HG02678 (cell line): ENCODE measurements around the gene CCSER1.
"Not testable (repeated sequence)": the region's sequence is repeated elsewhere in the genome, so short reads cannot be mapped to it uniquely, and the experiment has no call there.

Experiments used
- ATAC-seq: cut with Tn5 transposase; IDR thresholded peaks from one replicate; pipeline ENCODE4 v1.9.1; 2021; ENCODE audit warnings: mild to moderate bottlenecking, moderate library complexity; ENCODE audit not compliant: unreplicated experiment

The CCSER1 gene

GRCh38 chr4:91317434-91317833 is 1190.2 kb downstream of the CCSER1 start:
- no peak for ATAC-seq

GRCh38 chr4:91319556-91320268 is 1192.5 kb downstream of the CCSER1 start:
- no peak for ATAC-seq

DNA sequence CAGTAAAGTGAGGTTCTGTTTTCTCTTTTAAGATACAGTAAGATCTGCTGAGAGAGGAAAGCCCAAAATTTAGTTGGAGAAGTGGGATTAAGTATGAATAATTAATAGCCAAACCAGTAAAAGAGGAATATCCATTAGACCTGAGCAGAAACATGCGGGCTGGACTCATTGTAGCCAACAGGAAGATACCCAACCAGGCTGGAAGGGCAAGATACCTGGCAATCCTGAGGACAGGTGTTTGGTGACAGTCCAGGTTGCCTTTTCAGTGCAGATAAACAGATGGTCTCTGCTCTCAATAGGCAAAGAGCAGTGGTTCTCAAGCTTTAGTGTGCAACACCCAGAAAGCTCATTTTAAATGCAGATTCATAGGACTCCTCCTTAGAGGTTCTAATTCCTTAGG is 1195.8 kb downstream of the CCSER1 start:
- ATAC-seq, result no peak

- ATAC-seq, result no peak
Observed at GRCh38 chr4:91325495-91325894, 1198.3 kb downstream of the CCSER1 start.

- not testable (repeated sequence) for ATAC-seq
Observed at GRCh38 chr4:91326167-91326566, 1199.0 kb downstream of the CCSER1 start.

- ATAC-seq, result no peak
Observed at GRCh38 chr4:91330555-91331137, 1203.5 kb downstream of the CCSER1 start.

GRCh38 chr4:91340822-91341221 is 1213.6 kb downstream of the CCSER1 start:
- no peak for ATAC-seq

- peak; percentile 56 for ATAC-seq
Observed at GRCh38 chr4:91345632-91346031, 1218.4 kb downstream of the CCSER1 start.

DNA sequence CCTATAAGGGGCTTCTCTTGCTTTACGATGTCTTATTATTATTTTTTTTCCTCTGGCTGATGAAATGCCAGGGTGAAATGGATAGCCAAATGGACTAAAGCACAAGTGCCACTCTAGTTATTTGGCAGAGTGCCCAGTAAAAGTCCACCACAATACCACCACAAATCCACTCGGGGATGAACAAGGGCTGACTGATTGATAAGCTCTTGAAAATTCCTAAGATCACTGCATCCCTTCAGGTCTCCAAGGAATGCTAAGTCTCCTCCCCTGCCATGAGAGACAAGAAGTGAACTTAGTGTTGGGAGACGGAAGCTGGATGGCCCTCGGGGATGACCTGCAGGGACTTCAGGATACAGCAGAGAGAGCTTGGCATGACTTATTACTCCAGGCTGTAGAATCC is 1229.3 kb downstream of the CCSER1 start:
- ATAC-seq, result not testable (repeated sequence)

GRCh38 chr4:91358016-91358415 is 1230.8 kb downstream of the CCSER1 start:
- ATAC-seq, result peak; percentile 87

GRCh38 chr4:91358621-91359020 is 1231.4 kb downstream of the CCSER1 start:
- not testable (repeated sequence) for ATAC-seq

DNA sequence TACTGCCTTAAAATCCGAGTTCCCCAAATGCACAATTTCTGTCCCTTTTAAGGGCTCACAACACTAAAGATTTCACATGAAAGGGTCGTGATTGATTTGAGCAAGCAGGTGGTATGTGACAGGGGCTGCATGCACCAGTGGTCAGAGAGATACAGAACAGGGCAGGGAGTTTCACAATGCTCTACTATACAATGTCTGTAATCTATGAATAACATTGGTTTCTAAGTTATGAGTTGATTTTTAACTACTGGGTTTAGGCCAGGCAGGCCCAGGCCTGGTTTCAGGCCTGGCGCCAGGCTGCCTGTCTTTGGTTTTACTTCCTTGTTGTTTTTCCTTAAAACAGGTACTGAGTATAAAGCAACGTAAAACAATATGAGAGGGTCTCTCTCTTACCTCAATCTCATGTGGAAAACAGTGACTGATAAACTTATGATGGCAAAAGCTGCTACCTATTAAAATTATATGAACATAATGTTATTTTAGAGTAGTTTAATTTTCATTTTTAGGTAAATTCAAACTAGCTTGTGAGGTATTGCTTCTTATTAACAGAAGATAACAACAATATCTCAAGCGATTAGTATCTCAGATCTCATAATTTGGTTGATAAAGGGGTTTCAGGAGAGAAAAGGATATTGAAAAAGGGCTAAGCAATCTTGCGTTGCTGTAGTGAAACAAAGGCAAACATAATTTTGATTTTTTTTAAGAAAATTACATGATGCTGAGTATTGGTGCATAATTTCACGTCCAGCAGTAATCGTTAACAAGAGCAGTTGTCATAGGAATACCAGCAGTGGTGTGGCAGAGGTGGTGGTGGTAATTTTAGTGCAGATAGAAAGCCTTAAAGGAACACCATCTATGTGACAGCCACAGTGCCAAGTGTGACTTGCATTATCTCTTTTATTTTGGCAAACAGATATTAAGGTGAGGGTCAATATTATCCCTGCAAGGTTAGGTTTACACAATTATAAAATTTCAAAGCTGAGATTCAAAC is 1232.1 kb downstream of the CCSER1 start:
- peak; percentile 26 for ATAC-seq

GRCh38 chr4:91362125-91362524 is 1234.9 kb downstream of the CCSER1 start:
- ATAC-seq, result no peak

GRCh38 chr4:91366554-91366953 is 1239.4 kb downstream of the CCSER1 start:
- peak; percentile 41 for ATAC-seq

DNA sequence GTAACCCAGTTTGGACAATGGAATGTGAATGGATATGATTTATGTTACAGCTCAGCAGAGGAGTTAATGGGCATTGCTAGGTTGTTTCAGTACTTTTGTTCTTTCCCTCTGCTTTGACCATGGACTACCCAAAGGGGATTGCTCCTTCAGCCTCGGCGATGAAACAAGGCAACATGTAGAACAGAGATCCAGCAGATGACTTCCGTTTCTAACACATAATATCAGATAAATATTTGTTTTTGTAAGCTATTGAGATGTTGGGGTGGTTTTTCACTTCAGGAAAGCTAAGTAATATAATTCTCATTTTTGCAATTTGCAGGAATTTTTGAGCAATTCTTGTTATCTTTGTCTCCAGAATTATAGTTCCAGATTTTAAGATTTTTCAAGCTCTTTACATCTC is 1241.9 kb downstream of the CCSER1 start:
- no peak for ATAC-seq

- ATAC-seq, result no peak
Observed at GRCh38 chr4:91373546-91373945, 1246.4 kb downstream of the CCSER1 start.

GRCh38 chr4:91405431-91405830 is 1278.2 kb downstream of the CCSER1 start:
- ATAC-seq, result not testable (repeated sequence)

- no peak for ATAC-seq
Observed at GRCh38 chr4:91422011-91422410, 1294.8 kb downstream of the CCSER1 start.

- no peak for ATAC-seq
Observed at GRCh38 chr4:91426725-91427124, 1299.5 kb downstream of the CCSER1 start.

- no peak for ATAC-seq
Observed at GRCh38 chr4:91427171-91427570, 1300.0 kb downstream of the CCSER1 start.

DNA sequence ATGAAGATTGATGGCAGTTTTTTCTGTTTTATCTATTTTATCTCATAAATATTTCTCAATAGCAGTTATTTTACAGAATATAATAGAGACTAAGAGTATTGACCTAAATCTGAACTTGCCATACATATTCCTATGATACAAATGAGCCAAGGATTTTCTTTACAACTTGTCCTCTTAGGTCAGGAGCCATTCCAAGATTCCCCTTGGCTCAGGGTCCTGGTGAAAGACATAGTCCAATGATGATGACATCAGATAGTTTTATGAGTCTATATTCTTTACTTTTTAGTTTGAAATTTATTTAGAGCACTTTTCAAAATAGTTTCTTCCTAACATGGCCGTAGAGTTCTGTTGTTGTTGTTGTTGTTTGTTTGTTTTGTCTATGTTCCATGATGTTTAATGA is 1307.4 kb downstream of the CCSER1 start:
- no peak for ATAC-seq
